ENCODE results near the gene CYP26C1.

CYP26C1 gene

GRCh38 chr10:93063977-93064660 is 3.5 kb downstream of the CYP26C1 start:
- no peak for DNase-seq

GRCh38 chr10:93064874-93065660 is 4.5 kb downstream of the CYP26C1 start:
- DNase-seq: no peak

- no peak for DNase-seq
These were observed 5.3 kb downstream of the CYP26C1 start for GRCh38 chr10:93065675-93066543.

GRCh38 chr10:93066544-93066913 is 5.9 kb downstream of the CYP26C1 start:
- DNase-seq: no peak

GRCh38 chr10:93067443-93068365 is 7.1 kb downstream of the CYP26C1 start:
- DNase-seq: no peak

- DNase-seq: peak in 3 of 56 donors; percentile 11 to 41 (median 27)
These were observed 8.0 kb downstream of the CYP26C1 start for GRCh38 chr10:93068411-93069244.

GRCh38 chr10:93069245-93069561 is 8.6 kb downstream of the CYP26C1 start:
- DNase-seq: no peak

GRCh38 chr10:93070378-93071176 is 10.0 kb downstream of the CYP26C1 start:
- no peak for DNase-seq

GRCh38 chr10:93071177-93071472 is 10.5 kb downstream of the CYP26C1 start:
- no peak for DNase-seq

- DNase-seq: no peak
These were observed 11.2 kb downstream of the CYP26C1 start for GRCh38 chr10:93071674-93072224.

GRCh38 chr10:93072225-93072712 is 11.7 kb downstream of the CYP26C1 start:
- DNase-seq: no peak

GRCh38 chr10:93072713-93073538 is 12.3 kb downstream of the CYP26C1 start:
- no peak for DNase-seq

GRCh38 chr10:93073539-93074146 is 13.0 kb downstream of the CYP26C1 start, which contains the start of gene CYP26A1:
Gene CYP26A1, plus strand, starts transcription at chr10:93073893. Its CDS starts 42 bp downstream, at chr10:93073935.
- no peak for DNase-seq

- no peak for DNase-seq
These were observed 13.6 kb downstream of the CYP26C1 start for GRCh38 chr10:93074147-93074596.

GRCh38 chr10:93074597-93075368 is 14.2 kb downstream of the CYP26C1 start:
- no peak for DNase-seq

Data from amygdala (tissue), 56 donors.